GM12872 (cell line): ENCODE measurements around the gene MAGI2.

ENCODE experiments used
- CTCF ChIP-seq: IDR thresholded peaks from 3 replicates; pipeline ENCODE4 v1.5.1; 2011; ENCODE audit warnings: low read depth, mild to moderate bottlenecking, low read length, moderate library complexity; ENCODE audit not compliant: insufficient read depth

MAGI2 gene

GRCh38 chr7:77980087-77980713 lies 1473.3 kb downstream of the MAGI2 start:
- no peak for TF ChIP-seq CTCF

- no peak for TF ChIP-seq CTCF
Measured at GRCh38 chr7:77979219-77979618, 1474.2 kb downstream of the MAGI2 start.

- TF ChIP-seq CTCF: no peak
Measured at GRCh38 chr7:77975672-77976480, 1477.6 kb downstream of the MAGI2 start.

GRCh38 chr7:77971726-77972125 lies 1481.7 kb downstream of the MAGI2 start:
- no peak for TF ChIP-seq CTCF

- no peak for TF ChIP-seq CTCF
Measured at GRCh38 chr7:77967429-77967828, 1486.0 kb downstream of the MAGI2 start.
